ENCODE results near the gene CCNF.
A peak's percentile ranks its signal among the peaks of the same experiment; 100 is the strongest.
"Not testable (repeated sequence)": the region's sequence is repeated elsewhere in the genome, so short reads cannot be mapped to it uniquely, and the experiment has no call there.

CCNF gene

GRCh38 chr16:2429034-2429770, at the start of gene CCNF:
Gene CCNF (plus strand): TSS chr16:2429447. CDS start chr16:2429482, 35 bp downstream.
- peak; percentile 97 to 98 for DNase-seq (ENCODE audit: low read depth in 2 of 2)

GRCh38 chr16:2383501-2383900, 45.7 kb upstream of the CCNF start:
- DNase-seq (ENCODE audit: low read depth in 2 of 2): no peak

GRCh38 chr16:2384426-2384825, 44.8 kb upstream of the CCNF start:
- DNase-seq (ENCODE audit: low read depth in 2 of 2): no peak

- DNase-seq (ENCODE audit: low read depth in 2 of 2): no peak
Observed at GRCh38 chr16:2385190-2385836, 43.9 kb upstream of the CCNF start.

GRCh38 chr16:2385982-2386381, 43.3 kb upstream of the CCNF start:
- not testable (repeated sequence) for DNase-seq (ENCODE audit: low read depth in 2 of 2)

- DNase-seq (ENCODE audit: low read depth in 2 of 2): no peak
Observed at GRCh38 chr16:2386990-2387389, 42.3 kb upstream of the CCNF start.

GRCh38 chr16:2388139-2388874, 40.9 kb upstream of the CCNF start:
- DNase-seq (ENCODE audit: low read depth in 2 of 2): no peak

- DNase-seq (ENCODE audit: low read depth in 2 of 2): no peak
Observed at GRCh38 chr16:2388875-2389433, 40.3 kb upstream of the CCNF start.

- DNase-seq (ENCODE audit: low read depth in 2 of 2): no peak
Observed at GRCh38 chr16:2392025-2392424, 37.2 kb upstream of the CCNF start.

GRCh38 chr16:2398520-2398919, 30.7 kb upstream of the CCNF start:
- DNase-seq (ENCODE audit: low read depth in 2 of 2): no peak

GRCh38 chr16:2404099-2404498, 25.1 kb upstream of the CCNF start:
- no peak for DNase-seq (ENCODE audit: low read depth in 2 of 2)

GRCh38 chr16:2415085-2415484, 14.2 kb upstream of the CCNF start:
- no peak for DNase-seq (ENCODE audit: low read depth in 2 of 2)

- no peak for DNase-seq (ENCODE audit: low read depth in 2 of 2)
Observed at GRCh38 chr16:2420035-2420434, 9.2 kb upstream of the CCNF start.

- no peak for DNase-seq (ENCODE audit: low read depth in 2 of 2)
Observed at GRCh38 chr16:2422123-2422867, 7.0 kb upstream of the CCNF start.

GRCh38 chr16:2424061-2425007, 4.9 kb upstream of the CCNF start:
- DNase-seq (ENCODE audit: low read depth in 2 of 2): no peak

GRCh38 chr16:2425008-2425518, 4.2 kb upstream of the CCNF start:
- no peak for DNase-seq (ENCODE audit: low read depth in 2 of 2)

- DNase-seq (ENCODE audit: low read depth in 2 of 2): no peak
Observed at GRCh38 chr16:2425825-2426430, 3.3 kb upstream of the CCNF start.

GRCh38 chr16:2426941-2427361, 2.3 kb upstream of the CCNF start:
- no peak for DNase-seq (ENCODE audit: low read depth in 2 of 2)

- no peak for DNase-seq (ENCODE audit: low read depth in 2 of 2)
Observed at GRCh38 chr16:2427526-2427925, 1.7 kb upstream of the CCNF start.

Data from stimulated activated CD4-positive, alpha-beta T cell treated with anti-CD3 and anti-CD28 coated beads, Interleukin-1b, Interleukin-23, amount 100 ng/mL, for 1 hour (primary cell).